ENCODE results near the gene CCDC150.
"Not testable (repeated sequence)": the region's sequence is repeated elsewhere in the genome, so short reads cannot be mapped to it uniquely, and the experiment has no call there.

CCDC150 gene

GRCh38 chr2:196604196-196604595 is 35.3 kb upstream of the CCDC150 start:
- Mint-ChIP-seq H3K36me3 (ENCODE audit: insufficient read depth) (no peaks in the 10 kb centered on the region), H3K4me1 (no peaks in the 10 kb centered on the region), H3K4me3 (no peak overlapping the region), H3K9me3 (no peaks in the 10 kb centered on the region), H3K27me3 (peaks cover 49% of the 10 kb centered on the region), H3K27ac (ENCODE audit: low read depth) (no peak overlapping the region)
- ATAC-seq (replicated peaks; ENCODE audit: extremely low read depth, poor library complexity, severe bottlenecking) (no peak), DNase-seq (ENCODE audit: low spot score in 2 of 2) (no peak)

GRCh38 chr2:196606516-196606915 is 33.0 kb upstream of the CCDC150 start:
- H3K4me1 Mint-ChIP-seq, result no peaks in the 10 kb centered on the region
- DNase-seq (ENCODE audit: low spot score in 2 of 2) (no peak), ATAC-seq (replicated peaks; ENCODE audit: extremely low read depth, poor library complexity, severe bottlenecking) (no peak)
- no peaks in the 10 kb centered on the region for H3K9me3 Mint-ChIP-seq
- H3K27ac Mint-ChIP-seq (ENCODE audit: low read depth), result no peak overlapping the region
- H3K4me3 Mint-ChIP-seq, result no peak overlapping the region
- peaks cover 36% of the 10 kb centered on the region for H3K27me3 Mint-ChIP-seq
- no peaks in the 10 kb centered on the region for H3K36me3 Mint-ChIP-seq (ENCODE audit: insufficient read depth)

- DNase-seq (ENCODE audit: low spot score in 2 of 2), result no peak
- Mint-ChIP-seq H3K36me3 (ENCODE audit: insufficient read depth) (no peaks in the 10 kb centered on the region), H3K9me3 (no peaks in the 10 kb centered on the region), H3K27me3 (peaks cover 30% of the 10 kb centered on the region), H3K27ac (ENCODE audit: low read depth) (no peak overlapping the region), H3K4me3 (no peak overlapping the region), H3K4me1 (no peaks in the 10 kb centered on the region)
- no peak for ATAC-seq (replicated peaks; ENCODE audit: extremely low read depth, poor library complexity, severe bottlenecking)
Observed at GRCh38 chr2:196607073-196607472, 32.4 kb upstream of the CCDC150 start.

GRCh38 chr2:196607896-196608295 is 31.6 kb upstream of the CCDC150 start:
- not testable (repeated sequence) for H3K4me3 Mint-ChIP-seq; H3K9me3 Mint-ChIP-seq; DNase-seq (ENCODE audit: low spot score in 2 of 2); H3K36me3 Mint-ChIP-seq (ENCODE audit: insufficient read depth); H3K4me1 Mint-ChIP-seq; H3K27ac Mint-ChIP-seq (ENCODE audit: low read depth); ATAC-seq (replicated peaks; ENCODE audit: extremely low read depth, poor library complexity, severe bottlenecking)
- peaks cover 22% of the 10 kb centered on the region for H3K27me3 Mint-ChIP-seq

- Mint-ChIP-seq H3K36me3 (ENCODE audit: insufficient read depth) (no peaks in the 10 kb centered on the region), H3K27me3 (peaks cover 4% of the 10 kb centered on the region), H3K4me1 (no peaks in the 10 kb centered on the region), H3K4me3 (no peak overlapping the region), H3K27ac (ENCODE audit: low read depth) (no peak overlapping the region), H3K9me3 (no peaks in the 10 kb centered on the region)
- no peak for ATAC-seq (replicated peaks; ENCODE audit: extremely low read depth, poor library complexity, severe bottlenecking)
- no peak for DNase-seq (ENCODE audit: low spot score in 2 of 2)
Observed at GRCh38 chr2:196609806-196610205, 29.7 kb upstream of the CCDC150 start.

- DNase-seq (ENCODE audit: low spot score in 2 of 2) (no peak), ATAC-seq (replicated peaks; ENCODE audit: extremely low read depth, poor library complexity, severe bottlenecking) (no peak)
- H3K27ac Mint-ChIP-seq (ENCODE audit: low read depth), result no peak overlapping the region
- no peaks in the 10 kb centered on the region for H3K4me1 Mint-ChIP-seq
- no peaks in the 10 kb centered on the region for H3K36me3 Mint-ChIP-seq (ENCODE audit: insufficient read depth)
- no peak overlapping the region for H3K4me3 Mint-ChIP-seq
- H3K27me3 Mint-ChIP-seq, result no peaks in the 10 kb centered on the region
- no peaks in the 10 kb centered on the region for H3K9me3 Mint-ChIP-seq
Observed at GRCh38 chr2:196610796-196611195, 28.7 kb upstream of the CCDC150 start.

- H3K4me1 Mint-ChIP-seq, result no peaks in the 10 kb centered on the region
- no peak overlapping the region for H3K4me3 Mint-ChIP-seq
- no peaks in the 10 kb centered on the region for H3K27me3 Mint-ChIP-seq
- no peak overlapping the region for H3K27ac Mint-ChIP-seq (ENCODE audit: low read depth)
- no peak for DNase-seq (ENCODE audit: low spot score in 2 of 2)
- H3K9me3 Mint-ChIP-seq, result no peaks in the 10 kb centered on the region
- no peak for ATAC-seq (replicated peaks; ENCODE audit: extremely low read depth, poor library complexity, severe bottlenecking)
- H3K36me3 Mint-ChIP-seq (ENCODE audit: insufficient read depth), result no peaks in the 10 kb centered on the region
Observed at GRCh38 chr2:196613302-196613701, 26.2 kb upstream of the CCDC150 start.

GRCh38 chr2:196617430-196617829 is 22.1 kb upstream of the CCDC150 start:
- H3K9me3 Mint-ChIP-seq, result no peaks in the 10 kb centered on the region
- DNase-seq (ENCODE audit: low spot score in 2 of 2), result no peak
- no peaks in the 10 kb centered on the region for H3K4me1 Mint-ChIP-seq
- no peaks in the 10 kb centered on the region for H3K36me3 Mint-ChIP-seq (ENCODE audit: insufficient read depth)
- H3K4me3 Mint-ChIP-seq, result no peak overlapping the region
- ATAC-seq (replicated peaks; ENCODE audit: extremely low read depth, poor library complexity, severe bottlenecking), result no peak
- H3K27me3 Mint-ChIP-seq, result peaks cover 35% of the 10 kb centered on the region
- no peak overlapping the region for H3K27ac Mint-ChIP-seq (ENCODE audit: low read depth)

- no peaks in the 10 kb centered on the region for H3K4me1 Mint-ChIP-seq
- no peak overlapping the region for H3K27ac Mint-ChIP-seq (ENCODE audit: low read depth)
- no peak overlapping the region for H3K4me3 Mint-ChIP-seq
- no peaks in the 10 kb centered on the region for H3K9me3 Mint-ChIP-seq
- ATAC-seq (replicated peaks; ENCODE audit: extremely low read depth, poor library complexity, severe bottlenecking) (no peak), DNase-seq (ENCODE audit: low spot score in 2 of 2) (no peak)
- peaks cover 47% of the 10 kb centered on the region for H3K27me3 Mint-ChIP-seq
- no peaks in the 10 kb centered on the region for H3K36me3 Mint-ChIP-seq (ENCODE audit: insufficient read depth)
Observed at GRCh38 chr2:196618661-196619060, 20.9 kb upstream of the CCDC150 start.

GRCh38 chr2:196630531-196630930 is 9.0 kb upstream of the CCDC150 start:
- no peak overlapping the region for H3K4me3 Mint-ChIP-seq
- no peaks in the 10 kb centered on the region for H3K4me1 Mint-ChIP-seq
- H3K36me3 Mint-ChIP-seq (ENCODE audit: insufficient read depth), result no peaks in the 10 kb centered on the region
- no peak for ATAC-seq (replicated peaks; ENCODE audit: extremely low read depth, poor library complexity, severe bottlenecking)
- H3K27ac Mint-ChIP-seq (ENCODE audit: low read depth), result no peak overlapping the region
- no peak for DNase-seq (ENCODE audit: low spot score in 2 of 2)
- H3K9me3 Mint-ChIP-seq, result peaks cover 14% of the 10 kb centered on the region
- H3K27me3 Mint-ChIP-seq, result peaks cover 57% of the 10 kb centered on the region

GRCh38 chr2:196635156-196635555 is 4.4 kb upstream of the CCDC150 start:
- no peak overlapping the region for H3K4me3 Mint-ChIP-seq
- H3K27ac Mint-ChIP-seq (ENCODE audit: low read depth), result no peak overlapping the region
- peaks cover 23% of the 10 kb centered on the region for H3K27me3 Mint-ChIP-seq
- H3K9me3 Mint-ChIP-seq, result peaks cover 14% of the 10 kb centered on the region
- H3K4me1 Mint-ChIP-seq, result peaks cover 8% of the 10 kb centered on the region
- DNase-seq (ENCODE audit: low spot score in 2 of 2), result no peak
- peaks cover 4% of the 10 kb centered on the region for H3K36me3 Mint-ChIP-seq (ENCODE audit: insufficient read depth)
- no peak for ATAC-seq (replicated peaks; ENCODE audit: extremely low read depth, poor library complexity, severe bottlenecking)

- peaks cover 14% of the 10 kb centered on the region for H3K4me1 Mint-ChIP-seq
- no peaks in the 10 kb centered on the region for H3K27me3 Mint-ChIP-seq
- DNase-seq (ENCODE audit: low spot score in 2 of 2), result no peak
- H3K36me3 Mint-ChIP-seq (ENCODE audit: insufficient read depth), result peaks cover 4% of the 10 kb centered on the region
- ATAC-seq (replicated peaks; ENCODE audit: extremely low read depth, poor library complexity, severe bottlenecking), result no peak
- peak overlapping the region; percentile 88 for H3K4me3 Mint-ChIP-seq
- no peak overlapping the region for H3K27ac Mint-ChIP-seq (ENCODE audit: low read depth)
- no peaks in the 10 kb centered on the region for H3K9me3 Mint-ChIP-seq
Observed at GRCh38 chr2:196638765-196639164, 750 bp upstream of the CCDC150 start.

GRCh38 chr2:196640031-196640548 is 575 bp downstream of the CCDC150 start:
- no peak for DNase-seq (ENCODE audit: low spot score in 2 of 2)
- peaks cover 4% of the 10 kb centered on the region for H3K36me3 Mint-ChIP-seq (ENCODE audit: insufficient read depth)
- no peaks in the 10 kb centered on the region for H3K27me3 Mint-ChIP-seq
- no peaks in the 10 kb centered on the region for H3K9me3 Mint-ChIP-seq
- H3K27ac Mint-ChIP-seq (ENCODE audit: low read depth), result peak overlapping the region; percentile 76
- peaks cover 14% of the 10 kb centered on the region for H3K4me1 Mint-ChIP-seq
- peak overlapping the region; percentile 88 for H3K4me3 Mint-ChIP-seq
- ATAC-seq (replicated peaks; ENCODE audit: extremely low read depth, poor library complexity, severe bottlenecking), result no peak

- H3K4me1 Mint-ChIP-seq, result no peaks in the 10 kb centered on the region
- no peak overlapping the region for H3K4me3 Mint-ChIP-seq
- peaks cover 31% of the 10 kb centered on the region for H3K9me3 Mint-ChIP-seq
- H3K27me3 Mint-ChIP-seq, result no peaks in the 10 kb centered on the region
- no peak overlapping the region for H3K27ac Mint-ChIP-seq (ENCODE audit: low read depth)
- peaks cover 2% of the 10 kb centered on the region for H3K36me3 Mint-ChIP-seq (ENCODE audit: insufficient read depth)
- DNase-seq (ENCODE audit: low spot score in 2 of 2), result no peak
- ATAC-seq (replicated peaks; ENCODE audit: extremely low read depth, poor library complexity, severe bottlenecking), result no peak
Observed at GRCh38 chr2:196649202-196649601, 9.7 kb downstream of the CCDC150 start.
